WTC11 (cell line): ENCODE data around the gene TUSC7. TPM values are rescaled to one million over a fixed set of nuclear protein-coding genes. Genes with fewer than 3 reads are reported as not detected.

Experiments used
- ATAC-seq: fragments of 200-7000 bp; cut with Tn5 transposase; 2 replicates; pipeline ENCODE4 v1.10.0; 2021; ENCODE audit warnings: mild to moderate bottlenecking, moderate library complexity
- CTCF ChIA-PET: fragments of 300-600 bp; sonication (Branson Sonifier 250); formaldehyde crosslinking; loops from one replicate; lab custom pipeline; 2021; ENCODE audit warnings: antibody characterized with exemption; lab: Charles Lee
- POLR2A ChIA-PET: fragments of 350-600 bp; sonication (Branson Sonifier 250); formaldehyde crosslinking; loops from one replicate; lab custom pipeline; 2021; ENCODE audit warnings: antibody characterized with exemption; lab: Charles Lee
- DNase-seq: peaks from one replicate; pipeline ENCODE4 v3.0.0; 2021; ENCODE audit warnings: low spot score
- H3K27ac Mint-ChIP-seq: 2 replicates; pipeline ENCODE4 v1.8.0; 2021; ENCODE audit warnings: mixed read lengths
- H3K27me3 Mint-ChIP-seq: 2 replicates; pipeline ENCODE4 v1.8.0; 2021; ENCODE audit warnings: low read depth, mild to moderate bottlenecking, moderate library complexity, mixed read lengths
- H3K36me3 Mint-ChIP-seq: 2 replicates; pipeline ENCODE4 v1.8.0; 2021; ENCODE audit warnings: mixed read lengths
- H3K4me1 Mint-ChIP-seq: 2 replicates; pipeline ENCODE4 v1.8.0; 2022; ENCODE audit warnings: mixed read lengths
- H3K4me3 Mint-ChIP-seq: 2 replicates; pipeline ENCODE4 v1.8.0; 2021; ENCODE audit warnings: mild to moderate bottlenecking, moderate library complexity, mixed read lengths
- H3K9me3 Mint-ChIP-seq: 2 replicates; pipeline ENCODE4 v1.8.0; 2021; ENCODE audit warnings: mixed read lengths
- GABPB1 ChIP-seq: sonication (generic); formaldehyde crosslinking; IDR thresholded peaks from 2 replicates; pipeline ENCODE4 v1.8.1; 2023; ENCODE audit warnings: mild to moderate bottlenecking, missing genetic modification reagents
- HMGA2 ChIP-seq: fragments of 250-450 bp; sonication (Bioruptor Pico); IDR thresholded peaks from 2 replicates; pipeline ENCODE4 v1.4.0; 2021; ENCODE audit warnings: mild to moderate bottlenecking, moderate library complexity
- MXD4 ChIP-seq: fragments of 250-450 bp; sonication (Bioruptor Pico); IDR thresholded peaks from 2 replicates; pipeline ENCODE4 v1.8.0; 2021; ENCODE audit warnings: mild to moderate bottlenecking, moderate library complexity, borderline replicate concordance
- PRRX2 ChIP-seq: fragments of 250-450 bp; sonication (Bioruptor Pico); IDR thresholded peaks from 2 replicates; pipeline ENCODE4 v1.8.0; 2021; ENCODE audit warnings: mild to moderate bottlenecking
- TCF7 ChIP-seq: sonication (generic); formaldehyde crosslinking; IDR thresholded peaks from 2 replicates; pipeline ENCODE4 v1.8.0; 2022; ENCODE audit warnings: mild to moderate bottlenecking, low read depth, missing genetic modification reagents, moderate library complexity
- ZNF416 ChIP-seq: fragments of 250-450 bp; sonication (Bioruptor Pico); IDR thresholded peaks from 2 replicates; pipeline ENCODE4 v1.9.0; 2021; ENCODE audit warnings: mild to moderate bottlenecking, inconsistent platforms
- total RNA-seq: library from RNA; stranded (reverse); gene quantifications from 3 replicates; pipeline ENCODE4 v1.2.3, GENCODE V29; 2021
- TF ChIP-seq, protein P1 (sequence below): fragments of 200-600 bp; IDR thresholded peaks from 2 replicates; pipeline ENCODE4 v1.8.0; 2022; ENCODE audit warnings: antibody characterized with exemption
- TF ChIP-seq, protein P2 (sequence below): sonication (generic); formaldehyde crosslinking; IDR thresholded peaks from 2 replicates; pipeline ENCODE4 v1.8.1; 2022; ENCODE audit warnings: low read depth, mild to moderate bottlenecking, moderate library complexity, missing genetic modification reagents, borderline replicate concordance
- TF ChIP-seq, protein P3 (sequence below): sonication (generic); formaldehyde crosslinking; IDR thresholded peaks from 2 replicates; pipeline ENCODE4 v1.8.1; 2023; ENCODE audit warnings: mild to moderate bottlenecking, missing genetic modification reagents, moderate library complexity
- TF ChIP-seq, protein P4 (sequence below): sonication (generic); formaldehyde crosslinking; IDR thresholded peaks from 2 replicates; pipeline ENCODE4 v1.8.0; 2022; ENCODE audit warnings: missing genetic modification reagents
- TF ChIP-seq, protein P5 (sequence below): fragments of 250-450 bp; sonication (Bioruptor Pico); IDR thresholded peaks from 2 replicates; pipeline ENCODE4 v1.8.0; 2021; ENCODE audit warnings: mild to moderate bottlenecking
- TF ChIP-seq, protein P6 (sequence below): sonication (generic); formaldehyde crosslinking; conservative IDR thresholded peaks from 2 replicates; pipeline ENCODE4 v1.8.1; 2022; ENCODE audit warnings: mild to moderate bottlenecking, missing genetic modification reagents
- TF ChIP-seq, protein P7 (sequence below): sonication (generic); formaldehyde crosslinking; IDR thresholded peaks from 2 replicates; pipeline ENCODE4 v1.8.1; 2022; ENCODE audit warnings: low read depth, missing genetic modification reagents, borderline replicate concordance
- TF ChIP-seq, protein P8 (sequence below): sonication (generic); formaldehyde crosslinking; IDR thresholded peaks from 2 replicates; pipeline ENCODE4 v1.8.0; 2022; ENCODE audit warnings: mild to moderate bottlenecking, missing genetic modification reagents
- TF ChIP-seq, protein P9 (sequence below): sonication (generic); formaldehyde crosslinking; IDR thresholded peaks from 2 replicates; pipeline ENCODE4 v1.8.0; 2022; ENCODE audit warnings: mild to moderate bottlenecking, missing genetic modification reagents

TUSC7 gene
- total RNA-seq, 1 experiment from 2014 or later = not detected

DNA sequence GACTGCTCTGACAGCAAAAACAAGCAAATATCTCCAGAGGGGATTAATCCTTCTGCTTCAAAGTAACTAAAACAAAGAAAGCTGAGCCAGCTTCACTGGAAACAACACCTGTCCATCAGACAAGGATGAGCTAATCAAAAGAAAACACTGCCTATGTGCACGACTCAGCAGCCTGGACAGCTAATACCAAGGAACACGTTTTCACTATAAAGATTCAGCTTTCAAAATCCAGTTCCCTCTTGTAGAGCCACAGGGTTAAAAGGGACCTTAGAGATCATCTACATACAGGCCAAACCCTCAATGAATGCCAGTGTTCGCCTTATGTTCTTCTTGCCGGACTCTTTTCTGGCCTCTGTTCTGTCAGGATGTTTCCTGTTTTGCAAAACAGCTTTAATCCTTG lies 6.9 kb downstream of the TUSC7 start:
- Mint-ChIP-seq H3K4me3 (no peak overlapping the region), H3K9me3 (no peaks in the 10 kb centered on the region), H3K4me1 (peaks cover 11% of the 10 kb centered on the region), H3K36me3 (no peaks in the 10 kb centered on the region), H3K27me3 (no peaks in the 10 kb centered on the region), H3K27ac (no peak overlapping the region)
- ChIA-PET CTCF (no interaction called here), POLR2A (no interaction called here)
- DNase-seq (no peak), ATAC-seq (no peak)
- TF ChIP-seq, protein P1, sequence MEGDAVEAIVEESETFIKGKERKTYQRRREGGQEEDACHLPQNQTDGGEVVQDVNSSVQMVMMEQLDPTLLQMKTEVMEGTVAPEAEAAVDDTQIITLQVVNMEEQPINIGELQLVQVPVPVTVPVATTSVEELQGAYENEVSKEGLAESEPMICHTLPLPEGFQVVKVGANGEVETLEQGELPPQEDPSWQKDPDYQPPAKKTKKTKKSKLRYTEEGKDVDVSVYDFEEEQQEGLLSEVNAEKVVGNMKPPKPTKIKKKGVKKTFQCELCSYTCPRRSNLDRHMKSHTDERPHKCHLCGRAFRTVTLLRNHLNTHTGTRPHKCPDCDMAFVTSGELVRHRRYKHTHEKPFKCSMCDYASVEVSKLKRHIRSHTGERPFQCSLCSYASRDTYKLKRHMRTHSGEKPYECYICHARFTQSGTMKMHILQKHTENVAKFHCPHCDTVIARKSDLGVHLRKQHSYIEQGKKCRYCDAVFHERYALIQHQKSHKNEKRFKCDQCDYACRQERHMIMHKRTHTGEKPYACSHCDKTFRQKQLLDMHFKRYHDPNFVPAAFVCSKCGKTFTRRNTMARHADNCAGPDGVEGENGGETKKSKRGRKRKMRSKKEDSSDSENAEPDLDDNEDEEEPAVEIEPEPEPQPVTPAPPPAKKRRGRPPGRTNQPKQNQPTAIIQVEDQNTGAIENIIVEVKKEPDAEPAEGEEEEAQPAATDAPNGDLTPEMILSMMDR = no peak
- TF ChIP-seq, protein P2, sequence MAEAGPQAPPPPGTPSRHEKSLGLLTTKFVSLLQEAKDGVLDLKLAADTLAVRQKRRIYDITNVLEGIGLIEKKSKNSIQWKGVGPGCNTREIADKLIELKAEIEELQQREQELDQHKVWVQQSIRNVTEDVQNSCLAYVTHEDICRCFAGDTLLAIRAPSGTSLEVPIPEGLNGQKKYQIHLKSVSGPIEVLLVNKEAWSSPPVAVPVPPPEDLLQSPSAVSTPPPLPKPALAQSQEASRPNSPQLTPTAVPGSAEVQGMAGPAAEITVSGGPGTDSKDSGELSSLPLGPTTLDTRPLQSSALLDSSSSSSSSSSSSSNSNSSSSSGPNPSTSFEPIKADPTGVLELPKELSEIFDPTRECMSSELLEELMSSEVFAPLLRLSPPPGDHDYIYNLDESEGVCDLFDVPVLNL = no peak
- no peak for TF ChIP-seq GABPB1
- TF ChIP-seq, protein P3, sequence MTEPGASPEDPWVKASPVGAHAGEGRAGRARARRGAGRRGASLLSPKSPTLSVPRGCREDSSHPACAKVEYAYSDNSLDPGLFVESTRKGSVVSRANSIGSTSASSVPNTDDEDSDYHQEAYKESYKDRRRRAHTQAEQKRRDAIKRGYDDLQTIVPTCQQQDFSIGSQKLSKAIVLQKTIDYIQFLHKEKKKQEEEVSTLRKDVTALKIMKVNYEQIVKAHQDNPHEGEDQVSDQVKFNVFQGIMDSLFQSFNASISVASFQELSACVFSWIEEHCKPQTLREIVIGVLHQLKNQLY (CRISPR knock-in tag) = no peak
- TF ChIP-seq, protein P4, sequence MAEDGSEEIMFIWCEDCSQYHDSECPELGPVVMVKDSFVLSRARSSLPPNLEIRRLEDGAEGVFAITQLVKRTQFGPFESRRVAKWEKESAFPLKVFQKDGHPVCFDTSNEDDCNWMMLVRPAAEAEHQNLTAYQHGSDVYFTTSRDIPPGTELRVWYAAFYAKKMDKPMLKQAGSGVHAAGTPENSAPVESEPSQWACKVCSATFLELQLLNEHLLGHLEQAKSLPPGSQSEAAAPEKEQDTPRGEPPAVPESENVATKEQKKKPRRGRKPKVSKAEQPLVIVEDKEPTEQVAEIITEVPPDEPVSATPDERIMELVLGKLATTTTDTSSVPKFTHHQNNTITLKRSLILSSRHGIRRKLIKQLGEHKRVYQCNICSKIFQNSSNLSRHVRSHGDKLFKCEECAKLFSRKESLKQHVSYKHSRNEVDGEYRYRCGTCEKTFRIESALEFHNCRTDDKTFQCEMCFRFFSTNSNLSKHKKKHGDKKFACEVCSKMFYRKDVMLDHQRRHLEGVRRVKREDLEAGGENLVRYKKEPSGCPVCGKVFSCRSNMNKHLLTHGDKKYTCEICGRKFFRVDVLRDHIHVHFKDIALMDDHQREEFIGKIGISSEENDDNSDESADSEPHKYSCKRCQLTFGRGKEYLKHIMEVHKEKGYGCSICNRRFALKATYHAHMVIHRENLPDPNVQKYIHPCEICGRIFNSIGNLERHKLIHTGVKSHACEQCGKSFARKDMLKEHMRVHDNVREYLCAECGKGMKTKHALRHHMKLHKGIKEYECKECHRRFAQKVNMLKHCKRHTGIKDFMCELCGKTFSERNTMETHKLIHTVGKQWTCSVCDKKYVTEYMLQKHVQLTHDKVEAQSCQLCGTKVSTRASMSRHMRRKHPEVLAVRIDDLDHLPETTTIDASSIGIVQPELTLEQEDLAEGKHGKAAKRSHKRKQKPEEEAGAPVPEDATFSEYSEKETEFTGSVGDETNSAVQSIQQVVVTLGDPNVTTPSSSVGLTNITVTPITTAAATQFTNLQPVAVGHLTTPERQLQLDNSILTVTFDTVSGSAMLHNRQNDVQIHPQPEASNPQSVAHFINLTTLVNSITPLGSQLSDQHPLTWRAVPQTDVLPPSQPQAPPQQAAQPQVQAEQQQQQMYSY (CRISPR knock-in tag) = no peak
- TF ChIP-seq, protein P5, sequence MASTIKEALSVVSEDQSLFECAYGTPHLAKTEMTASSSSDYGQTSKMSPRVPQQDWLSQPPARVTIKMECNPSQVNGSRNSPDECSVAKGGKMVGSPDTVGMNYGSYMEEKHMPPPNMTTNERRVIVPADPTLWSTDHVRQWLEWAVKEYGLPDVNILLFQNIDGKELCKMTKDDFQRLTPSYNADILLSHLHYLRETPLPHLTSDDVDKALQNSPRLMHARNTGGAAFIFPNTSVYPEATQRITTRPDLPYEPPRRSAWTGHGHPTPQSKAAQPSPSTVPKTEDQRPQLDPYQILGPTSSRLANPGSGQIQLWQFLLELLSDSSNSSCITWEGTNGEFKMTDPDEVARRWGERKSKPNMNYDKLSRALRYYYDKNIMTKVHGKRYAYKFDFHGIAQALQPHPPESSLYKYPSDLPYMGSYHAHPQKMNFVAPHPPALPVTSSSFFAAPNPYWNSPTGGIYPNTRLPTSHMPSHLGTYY (CRISPR knock-in tag) = no peak
- TF ChIP-seq HMGA2 (CRISPR knock-in tag) = no peak
- no peak for TF ChIP-seq MXD4 (CRISPR knock-in tag)
- no peak for TF ChIP-seq ZNF416 (CRISPR knock-in tag)
- TF ChIP-seq, protein P6, sequence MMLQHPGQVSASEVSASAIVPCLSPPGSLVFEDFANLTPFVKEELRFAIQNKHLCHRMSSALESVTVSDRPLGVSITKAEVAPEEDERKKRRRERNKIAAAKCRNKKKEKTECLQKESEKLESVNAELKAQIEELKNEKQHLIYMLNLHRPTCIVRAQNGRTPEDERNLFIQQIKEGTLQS (CRISPR knock-in tag) = no peak
- TF ChIP-seq, protein P7, sequence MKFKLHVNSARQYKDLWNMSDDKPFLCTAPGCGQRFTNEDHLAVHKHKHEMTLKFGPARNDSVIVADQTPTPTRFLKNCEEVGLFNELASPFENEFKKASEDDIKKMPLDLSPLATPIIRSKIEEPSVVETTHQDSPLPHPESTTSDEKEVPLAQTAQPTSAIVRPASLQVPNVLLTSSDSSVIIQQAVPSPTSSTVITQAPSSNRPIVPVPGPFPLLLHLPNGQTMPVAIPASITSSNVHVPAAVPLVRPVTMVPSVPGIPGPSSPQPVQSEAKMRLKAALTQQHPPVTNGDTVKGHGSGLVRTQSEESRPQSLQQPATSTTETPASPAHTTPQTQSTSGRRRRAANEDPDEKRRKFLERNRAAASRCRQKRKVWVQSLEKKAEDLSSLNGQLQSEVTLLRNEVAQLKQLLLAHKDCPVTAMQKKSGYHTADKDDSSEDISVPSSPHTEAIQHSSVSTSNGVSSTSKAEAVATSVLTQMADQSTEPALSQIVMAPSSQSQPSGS (CRISPR knock-in tag) = no peak
- no peak for TF ChIP-seq TCF7
- TF ChIP-seq, protein P8, sequence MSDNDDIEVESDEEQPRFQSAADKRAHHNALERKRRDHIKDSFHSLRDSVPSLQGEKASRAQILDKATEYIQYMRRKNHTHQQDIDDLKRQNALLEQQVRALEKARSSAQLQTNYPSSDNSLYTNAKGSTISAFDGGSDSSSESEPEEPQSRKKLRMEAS (CRISPR knock-in tag) = no peak
- TF ChIP-seq, protein P9, sequence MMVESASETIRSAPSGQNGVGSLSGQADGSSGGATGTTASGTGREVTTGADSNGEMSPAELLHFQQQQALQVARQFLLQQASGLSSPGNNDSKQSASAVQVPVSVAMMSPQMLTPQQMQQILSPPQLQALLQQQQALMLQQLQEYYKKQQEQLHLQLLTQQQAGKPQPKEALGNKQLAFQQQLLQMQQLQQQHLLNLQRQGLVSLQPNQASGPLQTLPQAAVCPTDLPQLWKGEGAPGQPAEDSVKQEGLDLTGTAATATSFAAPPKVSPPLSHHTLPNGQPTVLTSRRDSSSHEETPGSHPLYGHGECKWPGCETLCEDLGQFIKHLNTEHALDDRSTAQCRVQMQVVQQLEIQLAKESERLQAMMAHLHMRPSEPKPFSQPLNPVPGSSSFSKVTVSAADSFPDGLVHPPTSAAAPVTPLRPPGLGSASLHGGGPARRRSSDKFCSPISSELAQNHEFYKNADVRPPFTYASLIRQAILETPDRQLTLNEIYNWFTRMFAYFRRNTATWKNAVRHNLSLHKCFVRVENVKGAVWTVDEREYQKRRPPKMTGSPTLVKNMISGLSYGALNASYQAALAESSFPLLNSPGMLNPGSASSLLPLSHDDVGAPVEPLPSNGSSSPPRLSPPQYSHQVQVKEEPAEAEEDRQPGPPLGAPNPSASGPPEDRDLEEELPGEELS (CRISPR knock-in tag) = no peak
- TF ChIP-seq PRRX2 = no peak
